BLaER1 treated with 17β-estradiol and CSF1 and Interleukin-3, amounts not matched to agents 10 nM and 100 nM (cell line): ENCODE data around the gene MAK.
"Not testable (repeated sequence)": the region's sequence is repeated elsewhere in the genome, so short reads cannot be mapped to it uniquely, and the experiment has no call there.

Experiments
- H3K27ac ChIP-seq, 11 experiments: shearing (Covaris generic); formaldehyde crosslinking; 2 replicates each; pipeline ENCODE4 v1.8.1; 2022
- H3K27me3 ChIP-seq, 11 experiments: shearing (Covaris generic); formaldehyde crosslinking; 2 replicates each; pipeline ENCODE4 v1.8.1; 2022
- H3K36me3 ChIP-seq, 11 experiments: shearing (Covaris generic); formaldehyde crosslinking; 2 replicates each; pipeline ENCODE4 v1.8.1; 2022
- H3K4me1 ChIP-seq, 10 experiments: shearing (Covaris generic); formaldehyde crosslinking; 2 replicates each; pipeline ENCODE4 v1.8.1; 2022
- H3K4me2 ChIP-seq, 11 experiments: shearing (Covaris generic); formaldehyde crosslinking; 2 replicates each; pipeline ENCODE4 v1.8.1; 2022
- H3K4me3 ChIP-seq, 10 experiments: shearing (Covaris generic); formaldehyde crosslinking; 2 replicates each; pipeline ENCODE4 v1.8.1; 2022
- H3K9ac ChIP-seq, 11 experiments: shearing (Covaris generic); formaldehyde crosslinking; 2 replicates each; pipeline ENCODE4 v1.8.1; 2022
- H3K9me3 ChIP-seq, 11 experiments: shearing (Covaris generic); formaldehyde crosslinking; replicated peaks in 1 of 11; 2 replicates each; pipeline ENCODE4 v1.8.1; 2022
- H4K20me1 ChIP-seq, 11 experiments: shearing (Covaris generic); formaldehyde crosslinking; 2 replicates each; pipeline ENCODE4 v1.8.1; 2022
- Cebpa-rat ChIP-seq, 11 experiments: shearing (Covaris generic); IDR thresholded peaks; 2 replicates each; pipeline ENCODE4 v1.8.1; 2022

MAK gene

GRCh38 chr6:10733151-10733715, 105.1 kb downstream of the MAK start:
- no peaks in the 10 kb centered on the region for H4K20me1 ChIP-seq
- H3K4me3 ChIP-seq: no peak overlapping the region
- peaks cover 1 to 32% (median 5%) of the 10 kb centered on the region in 10 experiments; a peak in 17 of 20 replicates for H3K4me1 ChIP-seq
- H3K27ac ChIP-seq: no peak overlapping the region
- no peak for TF ChIP-seq Cebpa-rat (IDR thresholded peaks at IDR 0.05)
- H3K9ac ChIP-seq: no peak overlapping the region
- no peaks in the 10 kb centered on the region for H3K27me3 ChIP-seq
- H3K4me2 ChIP-seq: no peak overlapping the region
- peaks cover 0 to 14% (median 0%) of the 10 kb centered on the region in 11 experiments; a peak in 5 of 22 replicates for H3K9me3 ChIP-seq
- H3K36me3 ChIP-seq: peaks cover 33 to 62% (median 49%) of the 10 kb centered on the region in 11 experiments

GRCh38 chr6:10730254-10730653, 108.1 kb downstream of the MAK start:
- Histone ChIP-seq H3K4me3 (no peak overlapping the region), H3K27me3 (no peaks in the 10 kb centered on the region), H3K9ac (no peak overlapping the region), H3K4me1 (peaks cover 7 to 53% (median 13%) of the 10 kb centered on the region in 10 experiments; a peak in 18 of 20 replicates), H3K36me3 (peaks cover 43 to 84% (median 60%) of the 10 kb centered on the region in 11 experiments), H3K27ac (0 out of 22 replicates have a peak overlapping the region, but pooled peaks of 1 of the 11 experiments have one; percentile 3), H4K20me1 (no peaks in the 10 kb centered on the region), H3K4me2 (peak overlapping the region in 4 of 11 experiments; percentile 15 to 78 (median 60); a peak in 7 of 22 replicates), H3K9me3 (peaks cover 0 to 14% (median 0%) of the 10 kb centered on the region in 11 experiments; a peak in 5 of 22 replicates)
- no peak for TF ChIP-seq Cebpa-rat (IDR thresholded peaks at IDR 0.05)

- Histone ChIP-seq H4K20me1 (no peaks in the 10 kb centered on the region), H3K9me3 (peaks cover 0 to 8% (median 5%) of the 10 kb centered on the region in 11 experiments; a peak in 4 of 22 replicates), H3K27ac (no peak overlapping the region), H3K9ac (no peak overlapping the region), H3K4me1 (peaks cover 36 to 81% (median 48%) of the 10 kb centered on the region in 10 experiments), H3K4me2 (no peak overlapping the region), H3K27me3 (no peaks in the 10 kb centered on the region), H3K4me3 (no peak overlapping the region), H3K36me3 (peaks cover 22 to 54% (median 41%) of the 10 kb centered on the region in 11 experiments)
- no peak for TF ChIP-seq Cebpa-rat (IDR thresholded peaks at IDR 0.05)
Observed at GRCh38 chr6:10725716-10726115, 112.6 kb downstream of the MAK start.

GRCh38 chr6:10725044-10725443, 113.3 kb downstream of the MAK start:
- Histone ChIP-seq H3K9ac (no peak overlapping the region), H3K36me3 (peaks cover 22 to 48% (median 36%) of the 10 kb centered on the region in 11 experiments), H3K4me1 (peaks cover 38 to 77% (median 50%) of the 10 kb centered on the region in 10 experiments), H3K9me3 (peaks cover 0 to 10% (median 6%) of the 10 kb centered on the region in 11 experiments; a peak in 14 of 22 replicates), H3K27ac (no peak overlapping the region), H4K20me1 (no peaks in the 10 kb centered on the region), H3K27me3 (no peaks in the 10 kb centered on the region), H3K4me3 (no peak overlapping the region), H3K4me2 (peak overlapping the region in 6 of 11 experiments; percentile 85 to 96 (median 94); a peak in 7 of 22 replicates)
- TF ChIP-seq Cebpa-rat (IDR thresholded peaks at IDR 0.05): no peak

- H3K27ac ChIP-seq: peak overlapping the region; percentile 55 to 84 (median 77)
Observed at GRCh38 chr6:10723567-10723881, 114.8 kb downstream of the MAK start.

GRCh38 chr6:10722820-10723566, 115.3 kb downstream of the MAK start, which contains the start of gene TMEM14C:
Gene TMEM14C (plus strand): TSS chr6:10723070. CDS start chr6:10724614, 1,544 bp downstream.
- peaks cover 34 to 67% (median 48%) of the 10 kb centered on the region in 10 experiments for H3K4me1 ChIP-seq
- peak within 1 kb of the TSS; percentile 63 to 75 (median 70) for H3K4me3 ChIP-seq

More at GRCh38 chr6:10723567-10723881, 114.8 kb downstream of the MAK start:
- H4K20me1 ChIP-seq: no peaks in the 10 kb centered on the region
- no peak for TF ChIP-seq Cebpa-rat (IDR thresholded peaks at IDR 0.05)
- peaks cover 11 to 37% (median 21%) of the 10 kb centered on the region in 11 experiments; a peak in 19 of 22 replicates for H3K36me3 ChIP-seq
- H3K4me2 ChIP-seq: peak overlapping the region; percentile 77 to 96 (median 90)
- peaks cover 38 to 72% (median 53%) of the 10 kb centered on the region in 10 experiments for H3K4me1 ChIP-seq
- H3K27me3 ChIP-seq: no peaks in the 10 kb centered on the region
- H3K9me3 ChIP-seq: peaks cover 13 to 25% (median 21%) of the 10 kb centered on the region in 11 experiments
- H3K4me3 ChIP-seq: peak overlapping the region; percentile 63 to 75 (median 70)
- H3K9ac ChIP-seq: peak overlapping the region; percentile 74 to 86 (median 81)

GRCh38 chr6:10722570-10722819, 115.8 kb downstream of the MAK start:
- Histone ChIP-seq H3K27ac (peak overlapping the region; percentile 37 to 84 (median 77); a peak in 21 of 22 replicates), H3K27me3 (no peaks in the 10 kb centered on the region), H3K36me3 (peaks cover 7 to 33% (median 19%) of the 10 kb centered on the region in 11 experiments; a peak in 17 of 22 replicates), H3K9me3 (peaks cover 22 to 35% (median 31%) of the 10 kb centered on the region in 11 experiments), H3K9ac (peak overlapping the region; percentile 58 to 86 (median 81)), H3K4me3 (peak overlapping the region; percentile 63 to 75 (median 70)), H3K4me1 (peaks cover 29 to 64% (median 44%) of the 10 kb centered on the region in 10 experiments), H3K4me2 (peak overlapping the region; percentile 77 to 96 (median 90)), H4K20me1 (no peaks in the 10 kb centered on the region)
- no peak for TF ChIP-seq Cebpa-rat (IDR thresholded peaks at IDR 0.05)

More at GRCh38 chr6:10722820-10723566, 115.3 kb downstream of the MAK start, which contains the start of gene TMEM14C:
- Histone ChIP-seq H4K20me1 (no peaks in the 10 kb centered on the region), H3K27ac (peak within 1 kb of the TSS; percentile 55 to 84 (median 77)), H3K27me3 (no peaks in the 10 kb centered on the region), H3K4me2 (peak within 1 kb of the TSS; percentile 77 to 96 (median 90)), H3K36me3 (peaks cover 7 to 37% (median 19%) of the 10 kb centered on the region in 11 experiments; a peak in 17 of 22 replicates), H3K9me3 (peaks cover 18 to 30% (median 26%) of the 10 kb centered on the region in 11 experiments), H3K9ac (peak within 1 kb of the TSS; percentile 74 to 86 (median 81))
- no peak for TF ChIP-seq Cebpa-rat (IDR thresholded peaks at IDR 0.05)

GRCh38 chr6:10721850-10722569, 116.3 kb downstream of the MAK start:
- H3K4me1 ChIP-seq: peaks cover 29 to 59% (median 43%) of the 10 kb centered on the region in 10 experiments
- peak overlapping the region; percentile 63 to 75 (median 70) for H3K4me3 ChIP-seq
- peak overlapping the region; percentile 77 to 96 (median 90) for H3K4me2 ChIP-seq
- H3K27me3 ChIP-seq: no peaks in the 10 kb centered on the region
- peaks cover 7 to 32% (median 19%) of the 10 kb centered on the region in 11 experiments; a peak in 17 of 22 replicates for H3K36me3 ChIP-seq
- peak overlapping the region; percentile 58 to 86 (median 81) for H3K9ac ChIP-seq
- no peak for TF ChIP-seq Cebpa-rat (IDR thresholded peaks at IDR 0.05)
- no peaks in the 10 kb centered on the region for H4K20me1 ChIP-seq
- peaks cover 22 to 36% (median 31%) of the 10 kb centered on the region in 11 experiments for H3K9me3 ChIP-seq
- H3K27ac ChIP-seq: peak overlapping the region; percentile 37 to 84 (median 77); a peak in 19 of 22 replicates

- H3K9me3 ChIP-seq: peaks cover 22 to 36% (median 31%) of the 10 kb centered on the region in 11 experiments
- H3K36me3 ChIP-seq: peaks cover 6 to 30% (median 15%) of the 10 kb centered on the region in 11 experiments; a peak in 17 of 22 replicates
- H3K4me2 ChIP-seq: peak overlapping the region; percentile 81 to 96 (median 93)
- H3K27ac ChIP-seq: peak overlapping the region; percentile 67 to 88 (median 80)
- not testable (repeated sequence) for H3K27me3 ChIP-seq, H4K20me1 ChIP-seq
- H3K4me1 ChIP-seq: peaks cover 29 to 51% (median 41%) of the 10 kb centered on the region in 10 experiments
- peak overlapping the region; percentile 64 to 77 (median 68) for H3K4me3 ChIP-seq
- H3K9ac ChIP-seq: peak overlapping the region; percentile 69 to 83 (median 79)
Observed at GRCh38 chr6:10720960-10721849, 117.1 kb downstream of the MAK start.
